HG03342 (cell line): ENCODE measurements around the gene CDX2.

Source experiments
- ATAC-seq: cut with Tn5 transposase; IDR thresholded peaks from one replicate; pipeline ENCODE4 v1.9.1; 2021; ENCODE audit warnings: mild to moderate bottlenecking, moderate library complexity; ENCODE audit not compliant: unreplicated experiment

The CDX2 gene

GRCh38 chr13:27918918-27919658 lies 50.0 kb downstream of the CDX2 start:
- no peak for ATAC-seq

GRCh38 chr13:27918041-27918917 lies 50.8 kb downstream of the CDX2 start:
- no peak for ATAC-seq

GRCh38 chr13:27917121-27917947 lies 51.8 kb downstream of the CDX2 start:
- ATAC-seq = no peak

- ATAC-seq = no peak
Observed at GRCh38 chr13:27915301-27916207, 53.6 kb downstream of the CDX2 start.

GRCh38 chr13:27913160-27913559 lies 56.0 kb downstream of the CDX2 start:
- no peak for ATAC-seq

- ATAC-seq = no peak
Observed at GRCh38 chr13:27911521-27911920, 57.6 kb downstream of the CDX2 start.
